ENCODE data around the gene SF3B2. TPM values are rescaled to one million over a fixed set of nuclear protein-coding genes. Genes with fewer than 3 reads are reported as not detected.
"Not testable (repeated sequence)": the region's sequence is repeated elsewhere in the genome, so short reads cannot be mapped to it uniquely, and the experiment has no call there.

SF3B2 gene
- polyA plus RNA-seq, 2 of the 4 experiments (the other 2 are of a cell fraction) = 108 to 182 TPM

GRCh38 chr11:66020618-66021357 lies 31.4 kb upstream of the SF3B2 start:
- FAIRE-seq (no peak), DNase-seq (ENCODE audit: low read depth in 1 of 2, low spot score in 1 of 2) (peak; percentile 59 to 64), ATAC-seq (peak; percentile 67 to 71)
- Histone ChIP-seq H3K4me1 (peaks cover 12% of the 10 kb centered on the region), H3K4me3 (no peak overlapping the region), H3K9me3 (no peaks in the 10 kb centered on the region), H3K27ac (peak overlapping the region; percentile 37 to 77; a peak in 5 of 6 replicates), H3K4me2 (peak overlapping the region; percentile 49)
- WGBS (ENCODE audit: missing lambda C conversion rate) = 93% methylated on average over 18 of the region's 25 CpGs
- ChIA-PET CTCF (interaction anchor here (0.6 to 6.5 kb wide), 5 partner anchors 12 to 1807 kb away, joined by 3 to 188 read pairs (median 20); partner anchors contain the start of gene CST6), POLR2A (interaction anchor here (0.5 to 0.7 kb wide), 2 partner anchors 18 to 19 kb away, joined by 3 to 6 read pairs; partner anchors contain the start of genes BANF1 and EIF1AD)
- no peak for TF ChIP-seq GATA3 (IDR thresholded peaks at IDR 0.05; ENCODE audit: borderline replicate concordance)
- no peak for TF ChIP-seq NR3C1 (IDR thresholded peaks at IDR 0.05)
- no peak for TF ChIP-seq FOSL2 (IDR thresholded peaks at IDR 0.05)
- peak; percentile 71 for TF ChIP-seq FOSL2 (CRISPR knock-in tag; IDR thresholded peaks at IDR 0.05)

DNA sequence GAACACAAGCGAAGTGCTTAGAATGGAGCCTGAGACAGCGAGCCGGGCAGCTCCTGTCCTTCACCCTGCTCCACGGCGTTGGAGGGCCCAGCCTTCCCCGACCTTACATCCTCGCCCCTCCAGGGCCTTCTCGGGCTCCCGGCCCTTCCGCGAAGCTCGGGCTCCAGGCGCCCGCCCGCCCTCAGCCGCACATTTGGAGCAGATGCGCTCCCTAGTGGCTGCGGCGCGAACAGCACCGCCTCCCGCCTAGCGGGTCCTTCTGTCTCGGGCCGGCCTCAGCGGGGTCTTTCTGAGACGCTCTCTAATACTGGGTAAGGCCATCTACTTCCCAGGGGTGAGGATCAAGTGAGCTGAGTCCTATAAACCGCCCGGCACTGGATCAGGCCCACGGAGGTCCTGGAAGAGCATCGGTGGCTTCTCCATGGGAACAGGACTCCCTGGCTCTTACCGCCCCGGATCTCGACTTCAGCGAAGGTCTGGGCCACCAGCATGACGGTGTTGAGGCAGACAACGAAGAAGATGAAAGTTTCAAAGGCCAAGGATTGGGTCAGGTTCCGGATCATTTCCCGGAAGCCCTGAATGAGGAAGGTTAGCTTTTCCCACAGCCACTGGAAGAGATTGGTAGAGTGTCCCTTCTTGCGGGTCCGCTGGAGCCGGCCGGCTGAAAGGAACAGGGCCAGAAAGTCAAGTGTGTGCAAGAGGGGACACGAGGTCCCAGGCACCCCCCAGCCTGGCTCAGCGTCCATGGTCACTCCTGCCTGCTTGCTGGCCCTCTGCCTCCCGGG lies 29.6 kb upstream of the SF3B2 start:
- POLR2A ChIA-PET = interaction anchor here (0.5 to 1.0 kb wide), 7 partner anchors 9 to 132 kb away, joined by 3 to 6 read pairs (median 4); partner anchors contain the start of genes CCDC85B and SF3B2
- DNase-seq (ENCODE audit: low read depth in 1 of 2, low spot score in 1 of 2) (peak; percentile 72 to 82), FAIRE-seq (no peak), ATAC-seq (peak; percentile 78 to 92)
- 13% methylated on average over 44 of the region's 46 CpGs for WGBS (ENCODE audit: missing lambda C conversion rate)
- TF ChIP-seq EHMT2 (IDR thresholded peaks at IDR 0.05; ENCODE audit: low read depth) (no peak), BCL3 (IDR thresholded peaks at IDR 0.05) (no peak), POLR2AphosphoS2 (conservative IDR thresholded peaks at IDR 0.05; ENCODE audit: low read length) (no peak), CBX8 (IDR thresholded peaks at IDR 0.05) (no peak), RAD21 (conservative IDR thresholded peaks at IDR 0.05 in 1 of 2, IDR thresholded peaks at IDR 0.05 in 1 of 2) (peak; percentile 72 to 75), SMC3 (IDR thresholded peaks at IDR 0.05) (peak; percentile 61; the same call in 1 of the 3 replicates)
- TF ChIP-seq, protein P1, sequence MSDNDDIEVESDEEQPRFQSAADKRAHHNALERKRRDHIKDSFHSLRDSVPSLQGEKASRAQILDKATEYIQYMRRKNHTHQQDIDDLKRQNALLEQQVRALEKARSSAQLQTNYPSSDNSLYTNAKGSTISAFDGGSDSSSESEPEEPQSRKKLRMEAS (IDR thresholded peaks at IDR 0.05) = peak; percentile 62
- TF ChIP-seq, protein P2, sequence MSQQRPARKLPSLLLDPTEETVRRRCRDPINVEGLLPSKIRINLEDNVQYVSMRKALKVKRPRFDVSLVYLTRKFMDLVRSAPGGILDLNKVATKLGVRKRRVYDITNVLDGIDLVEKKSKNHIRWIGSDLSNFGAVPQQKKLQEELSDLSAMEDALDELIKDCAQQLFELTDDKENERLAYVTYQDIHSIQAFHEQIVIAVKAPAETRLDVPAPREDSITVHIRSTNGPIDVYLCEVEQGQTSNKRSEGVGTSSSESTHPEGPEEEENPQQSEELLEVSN (IDR thresholded peaks at IDR 0.05; ENCODE audit: borderline replicate concordance, low read depth) = peak; percentile 55; the same call in 1 of the 2 replicates
- TF ChIP-seq, protein P3, sequence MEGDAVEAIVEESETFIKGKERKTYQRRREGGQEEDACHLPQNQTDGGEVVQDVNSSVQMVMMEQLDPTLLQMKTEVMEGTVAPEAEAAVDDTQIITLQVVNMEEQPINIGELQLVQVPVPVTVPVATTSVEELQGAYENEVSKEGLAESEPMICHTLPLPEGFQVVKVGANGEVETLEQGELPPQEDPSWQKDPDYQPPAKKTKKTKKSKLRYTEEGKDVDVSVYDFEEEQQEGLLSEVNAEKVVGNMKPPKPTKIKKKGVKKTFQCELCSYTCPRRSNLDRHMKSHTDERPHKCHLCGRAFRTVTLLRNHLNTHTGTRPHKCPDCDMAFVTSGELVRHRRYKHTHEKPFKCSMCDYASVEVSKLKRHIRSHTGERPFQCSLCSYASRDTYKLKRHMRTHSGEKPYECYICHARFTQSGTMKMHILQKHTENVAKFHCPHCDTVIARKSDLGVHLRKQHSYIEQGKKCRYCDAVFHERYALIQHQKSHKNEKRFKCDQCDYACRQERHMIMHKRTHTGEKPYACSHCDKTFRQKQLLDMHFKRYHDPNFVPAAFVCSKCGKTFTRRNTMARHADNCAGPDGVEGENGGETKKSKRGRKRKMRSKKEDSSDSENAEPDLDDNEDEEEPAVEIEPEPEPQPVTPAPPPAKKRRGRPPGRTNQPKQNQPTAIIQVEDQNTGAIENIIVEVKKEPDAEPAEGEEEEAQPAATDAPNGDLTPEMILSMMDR (IDR thresholded peaks at IDR 0.05) = peak; percentile 84
- peak overlapping the region; percentile 50 to 77 for H3K27ac ChIP-seq
- peaks cover 12% of the 10 kb centered on the region for H3K4me1 ChIP-seq
- H3K4me2 ChIP-seq = peak overlapping the region; percentile 82
- H3K9me3 ChIP-seq = no peaks in the 10 kb centered on the region
- CTCF ChIA-PET = interaction anchor here (0.6 to 6.5 kb wide), 53 partner anchors 9 to 608 kb away, joined by 3 to 188 read pairs (median 4); partner anchors contain the start of genes BANF1, CCDC85B, CST6 and FIBP
- H3K4me3 ChIP-seq = peak overlapping the region; percentile 33

- ATAC-seq = not testable (repeated sequence)
Measured at GRCh38 chr11:66023186-66023440, 29.1 kb upstream of the SF3B2 start.

More at GRCh38 chr11:66023186-66023440, 29.1 kb upstream of the SF3B2 start:
- not testable (repeated sequence) for H3K4me2 ChIP-seq; H3K9me3 ChIP-seq; DNase-seq (ENCODE audit: low read depth in 1 of 2, low spot score in 1 of 2); H3K27ac ChIP-seq; FAIRE-seq; H3K4me3 ChIP-seq
- ChIA-PET POLR2A (interaction anchor here (0.5 kb wide), 1 partner anchor 22 kb away, joined by 4 read pairs; no protein-coding TSS in a partner anchor), CTCF (interaction anchor here (0.6 to 6.5 kb wide), 32 partner anchors 8 to 607 kb away, joined by 3 to 188 read pairs (median 5); partner anchors contain the start of genes BANF1, CCDC85B, CST6 and FIBP)
- peaks cover 12% of the 10 kb centered on the region for H3K4me1 ChIP-seq
- WGBS (ENCODE audit: missing lambda C conversion rate) = 82% methylated on average over 5 of the region's 5 CpGs

Data from A549 (cell line).